GM18519 (cell line): ENCODE results near the gene MPHOSPH9.

Source experiments
- ATAC-seq: cut with Tn5 transposase; IDR thresholded peaks from one replicate; pipeline ENCODE4 v1.9.1; 2021; ENCODE audit warnings: mild to moderate bottlenecking, moderate library complexity; ENCODE audit not compliant: unreplicated experiment, low FRiP score

Gene MPHOSPH9

GRCh38 chr12:123150275-123150743 is 82.6 kb downstream of the MPHOSPH9 start:
- no peak for ATAC-seq

- ATAC-seq: no peak
Measured at GRCh38 chr12:123149501-123150274, 83.3 kb downstream of the MPHOSPH9 start.

- ATAC-seq: no peak
Measured at GRCh38 chr12:123149088-123149487, 83.9 kb downstream of the MPHOSPH9 start.

- no peak for ATAC-seq
Measured at GRCh38 chr12:123148655-123149054, 84.3 kb downstream of the MPHOSPH9 start.

DNA sequence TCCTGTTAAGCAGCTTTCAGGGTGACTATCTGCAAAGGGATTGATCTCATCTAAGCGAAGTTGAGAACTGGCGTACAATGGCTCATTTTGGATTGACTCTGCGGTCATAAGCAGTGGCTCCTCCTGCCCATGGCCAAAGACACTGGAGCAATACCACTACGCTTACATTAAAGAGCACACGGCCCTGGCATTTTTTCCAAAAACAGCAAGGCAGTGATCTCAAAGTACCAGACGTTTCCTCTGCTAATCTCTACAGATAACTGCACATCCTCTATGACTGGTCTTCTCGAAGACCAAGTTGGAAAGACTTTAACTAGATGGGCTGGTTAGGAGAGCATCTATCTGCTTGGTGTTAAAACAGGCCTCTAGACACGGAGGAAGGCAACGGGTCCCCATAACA is 84.7 kb downstream of the MPHOSPH9 start:
- no peak for ATAC-seq

GRCh38 chr12:123145211-123145610 is 87.7 kb downstream of the MPHOSPH9 start:
- ATAC-seq: no peak

DNA sequence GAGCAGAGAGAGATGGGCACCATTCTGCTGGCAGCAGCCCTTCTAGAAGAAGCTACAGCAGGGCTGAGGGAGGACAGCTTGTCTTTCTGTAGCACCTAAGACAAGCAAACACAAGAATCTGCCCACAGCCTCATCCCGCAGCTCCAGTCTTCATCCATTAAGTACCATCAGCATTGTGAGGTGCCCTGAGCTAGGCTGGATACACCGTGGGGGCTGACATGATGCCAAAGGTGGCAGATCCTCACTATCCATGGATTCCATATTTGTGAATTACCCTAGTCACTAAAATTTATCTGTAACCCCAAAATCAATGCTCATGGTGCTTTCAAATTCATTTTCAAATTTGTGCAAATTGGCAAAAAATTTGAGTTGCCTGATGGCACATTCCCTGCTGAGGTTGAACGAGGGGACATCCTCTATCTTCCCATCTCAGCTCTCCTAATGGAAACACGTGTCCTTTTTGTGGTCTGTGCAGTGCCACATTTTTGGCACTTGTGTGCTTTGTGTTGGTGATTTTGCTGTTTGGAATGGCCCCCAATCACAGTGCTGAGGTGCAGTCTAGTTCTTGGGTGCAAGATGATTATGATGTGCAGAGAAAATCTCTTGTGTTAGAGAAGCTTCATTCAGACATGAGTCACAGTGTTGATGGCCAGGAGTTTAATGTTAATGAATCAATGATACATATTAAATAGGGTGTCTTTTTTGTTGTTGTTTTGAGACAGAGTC is 89.0 kb downstream of the MPHOSPH9 start:
- no peak for ATAC-seq

- no peak for ATAC-seq
Measured at GRCh38 chr12:123142921-123143735, 89.8 kb downstream of the MPHOSPH9 start.

DNA sequence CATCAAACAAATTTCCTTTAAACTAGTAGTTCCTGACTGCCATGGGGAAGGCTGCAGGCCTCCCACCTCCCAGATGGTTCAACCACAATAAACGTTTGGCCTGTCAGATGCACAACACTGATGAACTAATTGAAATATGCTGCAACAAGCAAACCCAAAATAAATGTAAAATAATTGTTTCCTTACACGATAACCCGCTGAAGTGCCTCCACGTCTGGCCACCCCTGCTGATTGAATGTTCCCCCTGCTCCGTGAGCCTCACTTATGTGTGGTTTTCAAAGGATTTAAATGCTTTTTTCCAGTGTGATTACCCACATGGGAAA is 90.5 kb downstream of the MPHOSPH9 start:
- ATAC-seq: no peak

DNA sequence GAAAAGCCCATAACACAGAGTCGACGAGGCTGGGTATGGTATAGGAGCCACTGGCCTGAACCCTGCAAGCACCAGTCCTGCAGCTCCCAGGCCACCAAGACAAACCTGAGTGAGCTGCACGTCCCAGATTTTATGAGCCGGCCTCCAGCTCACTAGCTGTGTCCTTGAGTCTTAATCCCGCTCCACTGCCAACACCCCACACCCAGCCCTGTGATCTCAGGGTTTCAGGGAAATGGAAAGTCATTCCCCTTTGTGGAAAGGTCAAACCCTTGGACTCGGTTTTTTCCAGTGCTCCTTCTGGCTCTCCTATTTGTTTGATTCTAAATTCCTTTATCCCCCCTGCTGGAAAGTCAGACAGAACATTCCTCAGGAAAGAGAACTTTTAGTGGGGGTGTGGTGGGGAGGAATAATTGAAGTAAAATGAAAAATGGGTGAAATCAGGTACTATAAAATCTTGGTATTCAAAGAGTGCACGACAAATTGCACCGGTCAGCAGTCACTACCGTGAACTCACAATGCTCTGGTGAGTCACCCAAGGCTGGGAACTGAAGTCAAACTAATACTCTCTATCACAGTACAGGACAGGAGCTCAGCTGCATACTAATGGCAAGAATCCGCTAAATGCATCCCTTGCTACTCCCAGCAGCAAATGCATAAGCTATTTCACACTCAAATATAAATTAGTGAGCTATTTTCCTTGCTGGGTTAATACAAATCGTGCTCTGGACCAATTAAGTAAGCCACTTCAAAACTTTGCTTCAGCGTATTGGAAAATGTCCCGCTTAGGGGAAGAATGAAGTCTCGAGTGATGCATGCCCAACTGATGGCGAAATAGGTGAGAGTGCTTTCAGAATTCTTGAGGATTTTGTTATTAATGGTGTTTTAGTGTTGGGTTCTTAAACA is 91.1 kb downstream of the MPHOSPH9 start:
- ATAC-seq: no peak

- no peak for ATAC-seq
Measured at GRCh38 chr12:123140676-123141614, 92.0 kb downstream of the MPHOSPH9 start.

GRCh38 chr12:123139926-123140675 is 92.8 kb downstream of the MPHOSPH9 start:
- ATAC-seq: no peak

GRCh38 chr12:123135688-123136087 is 97.3 kb downstream of the MPHOSPH9 start:
- no peak for ATAC-seq

DNA sequence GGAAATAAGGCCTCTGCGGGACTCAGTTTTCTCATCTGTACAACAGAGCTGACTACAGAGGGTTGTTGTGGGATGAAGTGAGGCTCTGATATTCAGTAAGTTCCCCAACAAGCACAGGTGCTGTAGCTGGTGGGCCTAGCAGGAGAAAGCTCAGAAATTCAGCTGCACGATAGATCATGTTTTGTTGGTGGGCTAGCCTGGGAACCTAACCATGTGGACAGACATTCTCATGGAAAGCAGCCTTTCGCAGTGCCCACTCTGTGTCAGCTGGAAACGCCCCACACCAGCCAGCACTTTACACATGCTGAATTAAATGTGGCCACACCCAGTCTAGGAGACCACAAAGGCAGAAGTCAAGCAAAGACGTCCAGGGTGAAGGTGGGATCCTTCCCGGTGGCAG is 98.1 kb downstream of the MPHOSPH9 start:
- no peak for ATAC-seq

DNA sequence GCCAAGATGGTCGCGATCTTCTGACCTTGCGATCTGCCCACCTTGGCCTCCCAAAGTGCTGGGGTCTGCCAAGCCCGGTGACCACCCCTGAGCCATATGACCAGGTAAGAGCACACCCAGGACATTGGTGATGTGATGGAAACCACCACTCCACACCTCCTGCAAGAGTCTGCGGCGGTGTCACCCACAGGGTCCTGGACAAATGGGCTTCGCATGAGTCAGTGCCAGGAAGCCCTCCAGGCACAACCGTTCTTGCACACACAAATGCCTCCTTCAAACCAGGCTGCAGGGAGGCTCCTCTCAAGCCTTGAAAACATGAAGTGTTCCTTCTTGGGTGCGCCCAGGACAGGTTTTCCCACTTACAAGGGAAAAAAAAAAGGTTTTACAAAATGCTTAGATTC is 98.7 kb downstream of the MPHOSPH9 start:
- no peak for ATAC-seq

DNA sequence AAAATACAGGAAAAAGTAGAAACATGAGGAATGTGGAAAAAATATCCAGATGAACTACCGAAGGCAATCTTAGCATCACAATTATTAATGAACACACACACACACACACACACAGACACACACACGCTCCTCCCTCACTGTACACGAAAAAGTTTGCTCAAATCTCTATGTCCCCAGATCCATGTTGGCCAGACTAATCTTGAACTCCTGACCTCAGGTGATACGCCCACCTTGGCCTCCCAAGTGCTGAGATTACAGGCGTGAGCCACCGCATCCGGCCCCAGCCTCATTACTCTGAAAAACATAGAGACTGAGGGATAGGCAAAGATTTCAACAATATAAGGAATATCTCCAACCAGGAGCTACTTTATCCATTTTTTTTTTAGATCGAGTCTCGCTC is 99.2 kb downstream of the MPHOSPH9 start:
- no peak for ATAC-seq

- no peak for ATAC-seq
Measured at GRCh38 chr12:123132951-123133619, 99.9 kb downstream of the MPHOSPH9 start.

DNA sequence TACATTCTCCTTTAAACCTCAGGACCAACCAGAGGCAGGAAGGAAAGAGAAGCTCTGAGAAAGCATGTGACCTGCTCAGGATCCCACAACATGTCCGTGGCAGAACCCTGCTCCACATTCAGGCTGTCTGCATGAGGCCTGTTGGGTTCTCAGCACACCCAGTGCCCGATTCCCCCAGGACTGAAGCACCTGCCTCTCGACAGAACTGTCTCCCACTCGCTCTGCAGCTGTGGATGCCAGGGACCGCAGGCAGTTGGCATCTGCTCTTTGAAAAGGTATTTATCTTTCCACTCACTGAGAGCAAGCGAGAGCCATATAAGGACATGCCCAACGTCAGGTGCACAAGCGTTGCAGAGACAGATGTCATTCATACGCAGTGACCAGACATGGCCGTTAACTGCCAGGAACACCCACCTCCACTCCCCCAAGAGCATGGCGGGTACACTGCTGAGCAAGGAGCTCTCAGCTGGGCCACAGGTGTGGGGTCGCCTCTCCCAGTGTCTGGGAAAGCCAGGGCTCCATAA is 101.0 kb downstream of the MPHOSPH9 start:
- ATAC-seq: no peak
